ENCODE data around the gene PSME3IP1.

GRCh38 chr16:57229079-57229478 is 43.2 kb upstream of the PSME3IP1 start:
- TF ChIP-seq CTCF (IDR thresholded peaks at IDR 0.05; ENCODE audit: insufficient read depth, low read length) (no peak), REST (IDR thresholded peaks at IDR 0.05; ENCODE audit: insufficient replicate concordance, low read depth) (no peak), POLR2AphosphoS5 (IDR thresholded peaks at IDR 0.05; ENCODE audit: low read depth) (no peak), SPI1 (IDR thresholded peaks at IDR 0.05; ENCODE audit: borderline replicate concordance, low read depth) (no peak), GABPA (IDR thresholded peaks at IDR 0.05; ENCODE audit: low read depth) (no peak)
